IPS DF 6.9 (cell line): ENCODE data around the gene UBE2H.
"Not testable (repeated sequence)": the region's sequence is repeated elsewhere in the genome, so short reads cannot be mapped to it uniquely, and the experiment has no call there.

ENCODE experiments used
- DNase-seq: peaks from one replicate; pipeline ENCODE4 v3.0.0-alpha.2; 2013; ENCODE audit warnings: low read depth, low spot score
- H3K27ac ChIP-seq: one replicate; pipeline ENCODE4 v1.5.1; 2013; ENCODE audit warnings: low read length, control low read depth
- H3K27me3 ChIP-seq: 2 replicates; pipeline ENCODE4 v1.6.1; 2013; ENCODE audit warnings: mild to moderate bottlenecking, low read length; ENCODE audit not compliant: control insufficient read depth, insufficient read depth
- H3K36me3 ChIP-seq: 2 replicates; pipeline ENCODE4 v1.6.1; 2013; ENCODE audit warnings: low read length; ENCODE audit not compliant: control insufficient read depth, insufficient read depth
- H3K4me1 ChIP-seq: 2 replicates; pipeline ENCODE4 v1.6.1; 2013; ENCODE audit warnings: low read length; ENCODE audit not compliant: control insufficient read depth, insufficient read depth
- H3K4me3 ChIP-seq: 2 replicates; pipeline ENCODE4 v1.5.1; 2013; ENCODE audit warnings: mild to moderate bottlenecking, low read length
- H3K9me3 ChIP-seq: 2 replicates; pipeline ENCODE4 v1.6.1; 2013; ENCODE audit warnings: low read length, inconsistent platforms; ENCODE audit not compliant: control insufficient read depth, insufficient read depth
- WGBS: extraction: QIAGEN DNeasy Blood & Tissue Kit; methylation state at CpG from one replicate; pipeline ENCODE4 v1.1.7; 2013; ENCODE audit warnings: mixed read lengths, missing lambda C conversion rate; ENCODE audit not compliant: insufficient read length, insufficient coverage; 5-methylcytosine and 5-hydroxymethylcytosine counted together

The UBE2H gene

GRCh38 chr7:129800901-129801300 is 151.9 kb downstream of the UBE2H start:
- H3K4me3 ChIP-seq, result no peak overlapping the region
- no peak for DNase-seq

GRCh38 chr7:129799350-129799955 is 153.3 kb downstream of the UBE2H start:
- Histone ChIP-seq H3K4me1 (peaks cover 4% of the 10 kb centered on the region; the same call in 1 of the 2 replicates), H3K9me3 (no peaks in the 10 kb centered on the region), H3K27ac (no peak overlapping the region), H3K36me3 (no peaks in the 10 kb centered on the region), H3K27me3 (no peaks in the 10 kb centered on the region), H3K4me3 (no peak overlapping the region)
- no CpG with 5 or more reads among the region's 13 CpGs for WGBS
- no peak for DNase-seq

More at GRCh38 chr7:129800901-129801300, 151.9 kb downstream of the UBE2H start:
- peaks cover 4% of the 10 kb centered on the region; the same call in 1 of the 2 replicates for H3K4me1 ChIP-seq
- no peaks in the 10 kb centered on the region for H3K27me3 ChIP-seq
- H3K9me3 ChIP-seq, result no peaks in the 10 kb centered on the region
- whole genome bisulfite sequencing, result no CpG with 5 or more reads among the region's 7 CpGs
- no peaks in the 10 kb centered on the region for H3K36me3 ChIP-seq
- no peak overlapping the region for H3K27ac ChIP-seq

- Histone ChIP-seq H3K27me3 (no peaks in the 10 kb centered on the region), H3K27ac (no peak overlapping the region), H3K9me3 (no peaks in the 10 kb centered on the region), H3K4me3 (no peak overlapping the region), H3K4me1 (peaks cover 4% of the 10 kb centered on the region; the same call in 1 of the 2 replicates), H3K36me3 (no peaks in the 10 kb centered on the region)
- WGBS, result no CpG with 5 or more reads among the region's 16 CpGs
- DNase-seq, result no peak
Observed at GRCh38 chr7:129798616-129799349, 154.0 kb downstream of the UBE2H start.

DNA sequence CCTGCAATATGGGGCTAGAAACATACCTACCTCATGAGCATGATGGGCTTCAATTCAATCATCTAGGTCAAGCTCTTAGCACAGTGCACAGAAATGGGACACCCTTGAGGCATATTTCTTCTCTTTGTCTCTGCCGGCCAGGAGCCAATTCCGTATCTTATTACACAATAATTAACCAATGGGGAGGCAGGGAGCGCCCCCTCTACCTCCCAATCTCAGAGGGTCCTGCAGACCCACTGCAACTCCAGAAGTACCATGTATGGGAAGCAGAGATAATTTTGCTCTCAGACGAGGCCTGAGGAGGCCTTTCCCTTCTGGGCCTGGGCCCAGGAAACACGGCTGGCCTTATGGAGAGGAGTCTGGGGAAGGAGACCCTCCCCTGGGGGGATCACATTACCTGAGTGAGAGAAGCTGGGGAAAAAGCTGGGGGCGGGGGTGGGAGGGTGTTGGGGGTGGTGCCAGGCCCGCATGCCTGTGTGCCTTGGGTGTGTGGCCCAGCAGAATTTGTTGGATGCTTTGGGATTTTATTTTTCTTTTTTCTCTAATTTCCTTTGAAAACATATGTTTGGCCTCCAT is 155.5 kb downstream of the UBE2H start:
- no peak for DNase-seq
- H3K4me3 ChIP-seq, result no peak overlapping the region
- H3K27ac ChIP-seq, result no peak overlapping the region

DNA sequence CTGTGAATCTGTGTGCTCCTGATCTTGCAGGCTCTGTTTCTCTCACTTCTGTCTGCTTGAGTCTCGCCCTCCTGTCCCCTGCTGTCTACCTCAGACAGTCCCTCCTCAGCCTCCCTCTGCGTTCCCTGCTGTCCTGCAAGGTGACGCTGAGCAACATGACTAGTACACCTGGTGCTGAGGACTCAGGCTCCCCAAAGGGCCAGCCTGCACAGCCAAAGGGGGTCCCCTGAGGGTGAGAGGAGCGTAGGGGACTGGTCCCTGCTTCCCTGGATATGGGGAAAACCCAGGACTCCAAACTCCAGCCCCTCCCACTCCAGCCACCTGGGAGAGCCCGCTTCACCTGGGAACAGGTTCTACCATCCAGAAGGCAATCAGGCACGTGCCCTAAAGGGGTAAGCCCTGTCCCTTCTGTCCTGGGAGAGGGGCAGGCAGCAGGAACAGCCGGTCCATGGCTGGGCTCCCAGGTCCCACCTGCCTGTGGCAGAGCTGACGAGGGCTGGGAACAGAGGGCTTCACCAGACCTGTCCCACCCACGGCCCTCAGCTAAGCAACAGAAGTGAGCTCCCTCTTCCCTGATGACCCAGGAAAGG is 156.5 kb downstream of the UBE2H start:
- H3K36me3 ChIP-seq, result no peaks in the 10 kb centered on the region
- no CpG with 5 or more reads among the region's 9 CpGs for WGBS
- H3K9me3 ChIP-seq, result no peaks in the 10 kb centered on the region
- peaks cover 2% of the 10 kb centered on the region; the same call in 1 of the 2 replicates for H3K4me1 ChIP-seq
- no peak overlapping the region for H3K27ac ChIP-seq
- no peak overlapping the region for H3K4me3 ChIP-seq
- H3K27me3 ChIP-seq, result no peaks in the 10 kb centered on the region
- DNase-seq, result no peak

More for the DNA sequence above, 155.5 kb downstream of the UBE2H start:
- H3K4me1 ChIP-seq, result peaks cover 4% of the 10 kb centered on the region; the same call in 1 of the 2 replicates
- no peaks in the 10 kb centered on the region for H3K9me3 ChIP-seq
- no peaks in the 10 kb centered on the region for H3K36me3 ChIP-seq
- no CpG with 5 or more reads among the region's 7 CpGs for WGBS
- no peaks in the 10 kb centered on the region for H3K27me3 ChIP-seq

DNA sequence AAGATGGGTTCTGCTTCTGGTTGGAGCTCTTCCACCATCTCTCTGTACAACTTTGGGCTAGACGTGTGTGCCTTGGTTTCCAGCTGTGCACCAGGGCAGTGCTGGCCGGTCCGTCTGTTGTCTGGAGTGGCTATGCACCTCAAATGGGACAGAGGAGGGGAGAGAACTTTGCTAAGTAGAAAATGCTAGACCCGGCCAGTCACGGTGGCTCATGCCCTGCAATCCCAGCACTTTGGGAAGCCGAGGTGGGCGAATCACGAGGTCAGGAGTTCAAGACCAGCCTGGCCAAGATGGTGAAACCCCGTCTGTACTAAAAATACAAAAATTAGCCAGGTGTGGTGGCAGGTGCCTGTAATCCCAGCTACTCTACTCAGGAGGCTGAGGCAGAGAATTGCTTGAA is 158.3 kb downstream of the UBE2H start:
- WGBS, result no CpG with 5 or more reads among the region's 9 CpGs
- not testable (repeated sequence) for H3K27ac ChIP-seq, H3K27me3 ChIP-seq, DNase-seq, H3K4me3 ChIP-seq, H3K36me3 ChIP-seq, H3K9me3 ChIP-seq, H3K4me1 ChIP-seq

DNA sequence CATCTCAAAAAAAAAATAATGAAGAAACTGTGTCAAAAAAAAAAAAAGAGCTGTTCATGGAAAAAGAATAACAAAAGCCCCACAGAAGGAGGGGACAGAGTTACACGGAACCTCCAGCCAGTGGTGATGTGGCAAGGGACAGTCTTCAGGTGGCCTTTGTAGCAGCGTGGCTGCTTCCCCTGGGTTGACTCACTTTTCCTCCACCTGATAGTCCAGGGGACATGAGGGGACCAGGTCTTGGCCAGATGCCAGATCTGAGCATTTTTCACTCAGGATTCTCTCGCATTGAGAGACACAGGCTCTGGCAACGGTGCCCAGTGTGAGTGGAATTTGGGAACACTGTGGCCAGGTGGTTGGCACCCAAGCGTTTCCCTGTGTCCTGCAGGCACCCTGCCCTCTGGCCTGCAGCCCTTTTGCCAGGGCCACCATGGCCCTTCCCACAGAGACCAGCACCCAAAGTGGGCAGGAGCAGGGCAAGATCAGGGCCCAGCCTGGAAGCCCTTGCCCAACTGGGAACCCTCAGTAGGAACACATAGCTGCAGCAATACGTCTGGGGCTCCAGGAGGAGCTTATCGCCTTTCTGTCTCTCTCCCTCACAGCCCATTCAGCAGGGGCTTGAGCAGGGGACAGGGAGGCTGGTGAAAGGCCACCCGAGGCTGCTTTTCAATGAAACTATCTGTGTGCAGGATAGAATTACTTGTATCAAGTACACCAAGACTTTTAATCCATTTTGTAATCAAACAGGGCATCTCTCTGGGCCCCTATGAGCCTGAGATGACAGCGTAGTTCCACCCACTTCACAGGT is 159.1 kb downstream of the UBE2H start:
- no CpG with 5 or more reads among the region's 9 CpGs for WGBS
- Histone ChIP-seq H3K36me3 (no peaks in the 10 kb centered on the region), H3K4me3 (no peak overlapping the region), H3K27ac (no peak overlapping the region), H3K9me3 (no peaks in the 10 kb centered on the region), H3K4me1 (peaks cover 2% of the 10 kb centered on the region; the same call in 1 of the 2 replicates), H3K27me3 (peaks cover 9% of the 10 kb centered on the region)
- no peak for DNase-seq

DNA sequence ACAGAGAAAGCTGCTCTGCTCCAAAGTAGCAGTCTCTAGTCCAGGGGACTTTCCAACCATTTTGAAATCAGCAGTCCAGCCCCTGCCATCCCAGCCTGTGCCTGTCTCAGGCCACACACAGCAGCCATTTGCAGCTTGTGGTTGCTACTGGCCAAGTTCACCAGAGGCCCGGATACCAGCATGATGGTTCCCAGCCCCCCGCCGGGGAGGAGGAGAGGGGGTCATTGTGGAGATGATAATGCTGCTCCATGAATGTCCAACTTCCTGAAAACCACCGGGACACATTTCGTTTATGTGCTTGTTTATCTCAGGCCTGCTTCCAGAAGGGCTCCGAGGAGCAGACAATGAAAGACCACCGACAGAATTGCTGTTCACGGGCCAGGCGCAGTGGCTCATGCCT is 160.0 kb downstream of the UBE2H start:
- H3K9me3 ChIP-seq, result no peaks in the 10 kb centered on the region
- WGBS, result no CpG with 5 or more reads among the region's 9 CpGs
- H3K36me3 ChIP-seq, result no peaks in the 10 kb centered on the region
- peaks cover 16% of the 10 kb centered on the region for H3K27me3 ChIP-seq
- no peak overlapping the region for H3K27ac ChIP-seq
- H3K4me3 ChIP-seq, result no peak overlapping the region
- no peak for DNase-seq
- peaks cover 2% of the 10 kb centered on the region; the same call in 1 of the 2 replicates for H3K4me1 ChIP-seq

- no peaks in the 10 kb centered on the region for H3K36me3 ChIP-seq
- H3K4me1 ChIP-seq, result 0 out of 2 replicates have a peak, but pooled peaks cover 4% of the 10 kb centered on the region
- no peak for DNase-seq
- H3K4me3 ChIP-seq, result no peak overlapping the region
- peaks cover 41% of the 10 kb centered on the region for H3K27me3 ChIP-seq
- no CpG with 5 or more reads among the region's 6 CpGs for WGBS
- no peaks in the 10 kb centered on the region for H3K9me3 ChIP-seq
- no peak overlapping the region for H3K27ac ChIP-seq
Observed at GRCh38 chr7:129790136-129790535, 162.6 kb downstream of the UBE2H start.

GRCh38 chr7:129789652-129790051 is 163.1 kb downstream of the UBE2H start:
- Histone ChIP-seq H3K4me3 (no peak overlapping the region), H3K4me1 (peaks cover 8% of the 10 kb centered on the region; the same call in 1 of the 2 replicates), H3K27ac (no peak overlapping the region), H3K36me3 (no peaks in the 10 kb centered on the region), H3K9me3 (no peaks in the 10 kb centered on the region), H3K27me3 (peaks cover 45% of the 10 kb centered on the region)
- no peak for DNase-seq
- no CpG with 5 or more reads among the region's 1 CpG for WGBS
